Liver (tissue), 3 donors: Measurements from ENCODE around the gene ANGEL2.

Experiments
- GABPA ChIP-seq, 2 donors: IDR thresholded peaks in 1 of 2; conservative IDR thresholded peaks in 1 of 2; 2 replicates each; pipeline ENCODE4 v1.6.1; 2016; ENCODE audit warnings: antibody characterized with exemption in 2 of 2, mild to moderate bottlenecking in 1 of 2, moderate library complexity in 1 of 2
- YY1 ChIP-seq: IDR thresholded peaks from 2 replicates; pipeline ENCODE4 v1.6.1; 2016; ENCODE audit warnings: antibody characterized with exemption, mild to moderate bottlenecking
- TF ChIP-seq, protein P1 (sequence below): fragments of 150-350 bp; IDR thresholded peaks from 2 replicates; pipeline ENCODE4 v1.5.1; 2017; ENCODE audit warnings: improper control_type of control experiment, low read depth, low read length; ENCODE audit not compliant: missing input control
- donor health status: healthy.
- donor health status: healthy.

DNA sequence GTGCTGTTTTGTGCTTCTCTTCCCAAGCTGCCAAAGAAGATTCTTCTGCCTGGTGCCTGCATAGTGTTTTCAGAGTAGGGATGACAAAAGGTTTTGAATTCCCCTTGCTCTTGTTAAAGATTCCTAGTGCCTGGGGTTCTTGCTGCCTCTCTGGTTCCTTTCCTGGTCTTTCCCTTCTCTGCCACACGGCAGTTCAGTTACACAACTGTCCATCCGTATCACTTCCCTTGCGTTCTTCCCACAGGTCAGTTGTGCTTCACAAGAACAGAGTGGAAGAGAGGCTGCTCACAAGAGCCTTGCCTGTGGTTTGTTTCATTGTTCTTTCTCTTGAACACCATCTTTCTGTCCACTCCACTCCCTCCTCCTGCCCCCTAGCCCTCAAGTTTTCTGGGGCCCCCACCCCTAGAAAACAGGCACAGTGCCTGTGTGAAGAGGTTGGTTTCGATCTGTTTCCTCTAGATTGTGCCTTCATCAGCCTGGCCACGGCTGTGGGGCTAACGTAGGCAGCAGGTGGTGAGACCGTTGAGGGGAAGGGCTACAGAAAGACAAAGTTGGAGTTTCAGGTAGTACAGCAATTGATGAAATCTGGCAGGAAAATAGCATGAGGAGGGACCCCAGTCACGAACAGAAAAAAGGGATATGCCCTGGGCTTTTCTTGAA, 59.6 kb downstream of the ANGEL2 start:
- no peak for TF ChIP-seq YY1
- TF ChIP-seq, protein P1, sequence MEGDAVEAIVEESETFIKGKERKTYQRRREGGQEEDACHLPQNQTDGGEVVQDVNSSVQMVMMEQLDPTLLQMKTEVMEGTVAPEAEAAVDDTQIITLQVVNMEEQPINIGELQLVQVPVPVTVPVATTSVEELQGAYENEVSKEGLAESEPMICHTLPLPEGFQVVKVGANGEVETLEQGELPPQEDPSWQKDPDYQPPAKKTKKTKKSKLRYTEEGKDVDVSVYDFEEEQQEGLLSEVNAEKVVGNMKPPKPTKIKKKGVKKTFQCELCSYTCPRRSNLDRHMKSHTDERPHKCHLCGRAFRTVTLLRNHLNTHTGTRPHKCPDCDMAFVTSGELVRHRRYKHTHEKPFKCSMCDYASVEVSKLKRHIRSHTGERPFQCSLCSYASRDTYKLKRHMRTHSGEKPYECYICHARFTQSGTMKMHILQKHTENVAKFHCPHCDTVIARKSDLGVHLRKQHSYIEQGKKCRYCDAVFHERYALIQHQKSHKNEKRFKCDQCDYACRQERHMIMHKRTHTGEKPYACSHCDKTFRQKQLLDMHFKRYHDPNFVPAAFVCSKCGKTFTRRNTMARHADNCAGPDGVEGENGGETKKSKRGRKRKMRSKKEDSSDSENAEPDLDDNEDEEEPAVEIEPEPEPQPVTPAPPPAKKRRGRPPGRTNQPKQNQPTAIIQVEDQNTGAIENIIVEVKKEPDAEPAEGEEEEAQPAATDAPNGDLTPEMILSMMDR = no peak
- no peak for TF ChIP-seq GABPA (IDR thresholded peaks at IDR 0.05 in 1 of 2, conservative IDR thresholded peaks at IDR 0.05 in 1 of 2)
